A549 (cell line): ENCODE measurements around the gene MTHFD2. TPM values are rescaled to one million over a fixed set of nuclear protein-coding genes. Genes with fewer than 3 reads are reported as not detected.

Experiments
- ATAC-seq, 2 experiments: fragments of 200-7000 bp in 1 of 2; fragments of >200 bp in 1 of 2; cut with Nextera tagmentation in 1 of 2; cut with Tn5 transposase in 1 of 2; 3 replicates each; pipeline versions ENCODE4 v1.8.0 to v1.9.1; 2018 to 2020; ENCODE audit warnings: mild to moderate bottlenecking in 1 of 2, moderate library complexity in 1 of 2
- CTCF ChIA-PET: fragments of 300-600 bp; sonication (Branson Sonifier 250); formaldehyde crosslinking; extraction: SDS; loops from one replicate; lab custom pipeline; 2021; ENCODE audit warnings: antibody characterized with exemption, inconsistent platforms; lab: Yijun Ruan, JAX
- POLR2A ChIA-PET: fragments of 350-600 bp; formaldehyde crosslinking; extraction: SDS; loops from one replicate; lab custom pipeline; 2021; ENCODE audit warnings: antibody characterized with exemption, inconsistent platforms; lab: Yijun Ruan, JAX
- DNase-seq, 2 experiments: peaks; one replicate each; pipeline versions ENCODE4 v3.0.0 to v3.0.0-alpha.2; 2011 to 2016; ENCODE audit warnings: low read depth in 1 of 2, low spot score in 1 of 2
- FAIRE-seq: peaks from 2 replicates; lab custom pipeline; 2011; peaks lifted over from hg19 to GRCh38; lab: Jason Lieb, UNC
- H3K27ac ChIP-seq, 2 experiments: fragments of >200 bp; sonication (Bioruptor Twin); formaldehyde crosslinking; 3 replicates each; pipeline ENCODE4 v1.5.1; 2016 to 2017
- H3K4me1 ChIP-seq: fragments of >200 bp; sonication (Bioruptor Twin); formaldehyde crosslinking; 3 replicates; pipeline ENCODE4 v1.6.1; 2016
- H3K4me2 ChIP-seq: fragments of >200 bp; sonication (Bioruptor Twin); formaldehyde crosslinking; 3 replicates; pipeline ENCODE4 v1.6.1; 2016
- H3K4me3 ChIP-seq: fragments of >200 bp; sonication (Bioruptor Twin); formaldehyde crosslinking; 3 replicates; pipeline ENCODE4 v1.5.1; 2016
- H3K9me3 ChIP-seq: fragments of >200 bp; sonication (Bioruptor Twin); formaldehyde crosslinking; 3 replicates; pipeline ENCODE4 v1.6.1; 2016
- CEBPB ChIP-seq, 2 experiments: fragments of >200 bp in 1 of 2; sonication (Bioruptor Twin) in 1 of 2; formaldehyde crosslinking in 1 of 2; IDR thresholded peaks; 2 replicates each; pipeline ENCODE4 v1.6.1; 2012 to 2016
- EHF ChIP-seq: fragments of 250-450 bp; sonication (Bioruptor Pico); IDR thresholded peaks from 2 replicates; pipeline ENCODE4 v1.5.0; 2020; ENCODE audit warnings: mild to moderate bottlenecking
- EHMT2 ChIP-seq: fragments of 200-600 bp; sonication (generic); IDR thresholded peaks from 2 replicates; pipeline ENCODE4 v1.6.1; 2016; ENCODE audit warnings: antibody characterized with exemption, low read depth, mild to moderate bottlenecking, moderate library complexity
- FOSL2 ChIP-seq, 2 experiments: fragments of 450-650 bp in 1 of 2; fragments of >200 bp in 1 of 2; sonication (Bioruptor Twin) in 1 of 2; formaldehyde crosslinking; IDR thresholded peaks; 2 replicates each; pipeline versions ENCODE4 v1.5.0 to v1.6.1; 2016 to 2020; ENCODE audit warnings: mild to moderate bottlenecking in 1 of 2, moderate library complexity in 1 of 2
- HOXB13 ChIP-seq: fragments of 250-450 bp; sonication (Bioruptor Pico); IDR thresholded peaks from 2 replicates; pipeline ENCODE4 v1.5.0; 2020; ENCODE audit warnings: low read depth, mild to moderate bottlenecking, moderate library complexity
- HOXB5 ChIP-seq: fragments of 250-450 bp; sonication (Bioruptor Pico); IDR thresholded peaks from 2 replicates; pipeline ENCODE4 v1.5.0; 2020; ENCODE audit warnings: mild to moderate bottlenecking, moderate library complexity
- JUNB ChIP-seq: fragments of >200 bp; sonication (Bioruptor Twin); formaldehyde crosslinking; IDR thresholded peaks from 2 replicates; pipeline ENCODE4 v1.6.1; 2016
- MAZ ChIP-seq: fragments of 150-350 bp; IDR thresholded peaks from 2 replicates; pipeline ENCODE4 v1.6.1; 2014; ENCODE audit warnings: antibody characterized with exemption, low read depth, low read length, borderline replicate concordance
- POLR2A ChIP-seq: IDR thresholded peaks from 2 replicates; pipeline ENCODE4 v1.6.1; 2012; ENCODE audit warnings: mild to moderate bottlenecking, low read length
- RARB ChIP-seq: fragments of 250-450 bp; sonication (Bioruptor Pico); IDR thresholded peaks from 2 replicates; pipeline ENCODE4 v1.8.0; 2021; ENCODE audit warnings: mild to moderate bottlenecking, moderate library complexity
- RFX5 ChIP-seq: fragments of 450-650 bp; IDR thresholded peaks from 2 replicates; pipeline ENCODE4 v1.7.1; 2014; ENCODE audit warnings: antibody characterized with exemption, mild to moderate bottlenecking, moderate library complexity
- SMC3 ChIP-seq: fragments of >200 bp; sonication (Bioruptor Twin); formaldehyde crosslinking; IDR thresholded peaks from 3 replicates; pipeline ENCODE4 v1.6.1; 2018; ENCODE audit warnings: inconsistent platforms
- TFCP2L1 ChIP-seq: fragments of 250-450 bp; sonication (Bioruptor Pico); IDR thresholded peaks from 2 replicates; pipeline ENCODE4 v1.5.0; 2021; ENCODE audit warnings: mild to moderate bottlenecking
- ZC3H11A ChIP-seq: fragments of 450-650 bp; IDR thresholded peaks from 2 replicates; pipeline ENCODE4 v1.6.1; 2014; ENCODE audit warnings: antibody characterized with exemption, mild to moderate bottlenecking
- WGBS: methylation state at CpG from one replicate; pipeline ENCODE4 v1.1.6; 2017; ENCODE audit errors: missing lambda C conversion rate; 5-methylcytosine and 5-hydroxymethylcytosine counted together
- polyA plus RNA-seq, 4 experiments: library from polyadenylated mRNA; depleted of rRNA in 3 of 4; stranded (reverse); fragments of >200 nt; fragmentation: RNase III in 1 of 4; extraction: RNeasy Plus Mini Kit Qiagen cat#74134 plus additional on column Dnase treatment in 1 of 4; gene quantifications; 2 replicates in 3 of 4; 3 replicates in 1 of 4; pipeline ENCODE4 v1.2.3, GENCODE V29; 2011 to 2017
- TF ChIP-seq, protein P1 (sequence below): fragments of 150-350 bp; IDR thresholded peaks from 2 replicates; pipeline ENCODE4 v1.6.1; 2014; ENCODE audit warnings: low read depth, mild to moderate bottlenecking, low read length
- TF ChIP-seq, protein P2 (sequence below): fragments of 250-450 bp; sonication (Bioruptor Pico); IDR thresholded peaks from 2 replicates; pipeline ENCODE4 v1.5.0; 2020; ENCODE audit warnings: low read depth, mild to moderate bottlenecking, moderate library complexity
- TF ChIP-seq, protein P3 (sequence below): fragments of >200 bp; sonication (Bioruptor Twin); formaldehyde crosslinking; IDR thresholded peaks from 3 replicates; pipeline ENCODE4 v1.5.1; 2016
- TF ChIP-seq, protein P4 (sequence below): fragments of >200 bp; sonication (Bioruptor Twin); formaldehyde crosslinking; IDR thresholded peaks from 3 replicates; pipeline ENCODE4 v1.6.1; 2016
- TF ChIP-seq, protein P5 (sequence below): fragments of >200 bp; sonication (Bioruptor Twin); formaldehyde crosslinking; IDR thresholded peaks from 2 replicates; pipeline ENCODE4 v1.6.1; 2016
- TF ChIP-seq, protein P6 (sequence below): fragments of 250-450 bp; sonication (Bioruptor Pico); IDR thresholded peaks from 2 replicates; pipeline ENCODE4 v1.5.0; 2021; ENCODE audit warnings: mild to moderate bottlenecking, moderate library complexity, borderline replicate concordance

MTHFD2 gene
- polyA plus RNA-seq, 2 of the 4 experiments (the other 2 are of a cell fraction): 149 to 608 TPM

DNA sequence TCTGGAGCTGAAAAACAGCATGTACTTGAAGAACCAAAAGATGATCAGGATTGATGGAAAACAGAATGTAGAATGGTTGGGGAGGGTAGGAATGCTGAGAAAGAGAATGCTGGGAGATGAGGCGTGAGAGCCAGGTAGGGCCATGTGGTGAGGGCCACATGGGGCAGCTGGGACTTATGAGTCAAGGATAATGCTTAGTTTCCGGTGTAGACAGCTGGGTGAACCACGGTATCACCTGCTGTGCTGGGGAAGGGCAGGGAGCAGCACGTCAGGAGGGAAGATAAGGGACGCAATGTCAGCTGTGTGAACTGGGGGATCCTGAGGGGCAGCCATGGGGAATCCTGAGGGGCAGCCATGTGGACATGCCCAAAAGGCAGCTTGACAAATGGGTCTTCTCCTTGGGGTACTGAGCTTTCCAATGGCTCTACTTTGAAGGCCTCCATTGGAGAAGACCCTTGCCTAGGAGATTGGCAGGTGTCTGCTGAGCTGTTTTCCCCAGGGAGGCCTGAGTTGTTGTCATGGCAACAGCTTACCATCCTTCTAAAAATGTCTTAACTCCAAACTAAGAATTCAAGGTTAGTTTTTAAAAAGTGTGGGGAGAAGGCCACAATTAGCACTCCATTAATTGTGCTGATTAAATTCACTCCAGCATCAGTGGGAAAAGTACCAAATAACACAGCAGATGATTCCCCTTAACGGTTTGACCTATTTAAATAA lies 51.1 kb downstream of the MTHFD2 start:
- ATAC-seq (no peak), DNase-seq (no peak), FAIRE-seq (no peak)
- Histone ChIP-seq H3K4me3 (no peak overlapping the region), H3K9me3 (no peaks in the 10 kb centered on the region), H3K27ac (no peak overlapping the region), H3K4me1 (no peaks in the 10 kb centered on the region), H3K4me2 (no peak overlapping the region)
- CTCF ChIA-PET: interaction anchor here (0.7 to 6.0 kb wide), 59 partner anchors 9 to 545 kb away, joined by 3 to 69 read pairs (median 5); partner anchors contain the start of genes MOB1A and MTHFD2
- POLR2A ChIA-PET: interaction anchor here (0.9 to 2.1 kb wide), 3 partner anchors 71 to 209 kb away, joined by 3 to 4 read pairs (median 4); partner anchors contain the start of genes MOB1A and WBP1
- 43% methylated on average over 6 of the region's 6 CpGs for WGBS
- TF ChIP-seq CEBPB (IDR thresholded peaks at IDR 0.05) (no peak), TFCP2L1 (CRISPR knock-in tag) (no peak), RARB (no peak), SMC3 (no peak), RFX5 (no peak), HOXB13 (CRISPR knock-in tag) (no peak), ZC3H11A (no peak), JUNB (no peak), FOSL2 (IDR thresholded peaks at IDR 0.05) (no peak), FOSL2 (CRISPR knock-in tag; IDR thresholded peaks at IDR 0.05) (no peak), MAZ (no peak), EHF (CRISPR knock-in tag) (no peak), POLR2A (no peak), HOXB5 (CRISPR knock-in tag) (no peak), EHMT2 (no peak)
- TF ChIP-seq, protein P1, sequence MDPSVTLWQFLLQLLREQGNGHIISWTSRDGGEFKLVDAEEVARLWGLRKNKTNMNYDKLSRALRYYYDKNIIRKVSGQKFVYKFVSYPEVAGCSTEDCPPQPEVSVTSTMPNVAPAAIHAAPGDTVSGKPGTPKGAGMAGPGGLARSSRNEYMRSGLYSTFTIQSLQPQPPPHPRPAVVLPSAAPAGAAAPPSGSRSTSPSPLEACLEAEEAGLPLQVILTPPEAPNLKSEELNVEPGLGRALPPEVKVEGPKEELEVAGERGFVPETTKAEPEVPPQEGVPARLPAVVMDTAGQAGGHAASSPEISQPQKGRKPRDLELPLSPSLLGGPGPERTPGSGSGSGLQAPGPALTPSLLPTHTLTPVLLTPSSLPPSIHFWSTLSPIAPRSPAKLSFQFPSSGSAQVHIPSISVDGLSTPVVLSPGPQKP: no peak
- TF ChIP-seq, protein P2, sequence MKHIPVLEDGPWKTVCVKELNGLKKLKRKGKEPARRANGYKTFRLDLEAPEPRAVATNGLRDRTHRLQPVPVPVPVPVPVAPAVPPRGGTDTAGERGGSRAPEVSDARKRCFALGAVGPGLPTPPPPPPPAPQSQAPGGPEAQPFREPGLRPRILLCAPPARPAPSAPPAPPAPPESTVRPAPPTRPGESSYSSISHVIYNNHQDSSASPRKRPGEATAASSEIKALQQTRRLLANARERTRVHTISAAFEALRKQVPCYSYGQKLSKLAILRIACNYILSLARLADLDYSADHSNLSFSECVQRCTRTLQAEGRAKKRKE (CRISPR knock-in tag): no peak
- TF ChIP-seq, protein P3, sequence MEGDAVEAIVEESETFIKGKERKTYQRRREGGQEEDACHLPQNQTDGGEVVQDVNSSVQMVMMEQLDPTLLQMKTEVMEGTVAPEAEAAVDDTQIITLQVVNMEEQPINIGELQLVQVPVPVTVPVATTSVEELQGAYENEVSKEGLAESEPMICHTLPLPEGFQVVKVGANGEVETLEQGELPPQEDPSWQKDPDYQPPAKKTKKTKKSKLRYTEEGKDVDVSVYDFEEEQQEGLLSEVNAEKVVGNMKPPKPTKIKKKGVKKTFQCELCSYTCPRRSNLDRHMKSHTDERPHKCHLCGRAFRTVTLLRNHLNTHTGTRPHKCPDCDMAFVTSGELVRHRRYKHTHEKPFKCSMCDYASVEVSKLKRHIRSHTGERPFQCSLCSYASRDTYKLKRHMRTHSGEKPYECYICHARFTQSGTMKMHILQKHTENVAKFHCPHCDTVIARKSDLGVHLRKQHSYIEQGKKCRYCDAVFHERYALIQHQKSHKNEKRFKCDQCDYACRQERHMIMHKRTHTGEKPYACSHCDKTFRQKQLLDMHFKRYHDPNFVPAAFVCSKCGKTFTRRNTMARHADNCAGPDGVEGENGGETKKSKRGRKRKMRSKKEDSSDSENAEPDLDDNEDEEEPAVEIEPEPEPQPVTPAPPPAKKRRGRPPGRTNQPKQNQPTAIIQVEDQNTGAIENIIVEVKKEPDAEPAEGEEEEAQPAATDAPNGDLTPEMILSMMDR: no peak
- TF ChIP-seq, protein P4, sequence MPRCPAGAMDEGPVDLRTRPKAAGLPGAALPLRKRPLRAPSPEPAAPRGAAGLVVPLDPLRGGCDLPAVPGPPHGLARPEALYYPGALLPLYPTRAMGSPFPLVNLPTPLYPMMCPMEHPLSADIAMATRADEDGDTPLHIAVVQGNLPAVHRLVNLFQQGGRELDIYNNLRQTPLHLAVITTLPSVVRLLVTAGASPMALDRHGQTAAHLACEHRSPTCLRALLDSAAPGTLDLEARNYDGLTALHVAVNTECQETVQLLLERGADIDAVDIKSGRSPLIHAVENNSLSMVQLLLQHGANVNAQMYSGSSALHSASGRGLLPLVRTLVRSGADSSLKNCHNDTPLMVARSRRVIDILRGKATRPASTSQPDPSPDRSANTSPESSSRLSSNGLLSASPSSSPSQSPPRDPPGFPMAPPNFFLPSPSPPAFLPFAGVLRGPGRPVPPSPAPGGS: no peak
- TF ChIP-seq, protein P5, sequence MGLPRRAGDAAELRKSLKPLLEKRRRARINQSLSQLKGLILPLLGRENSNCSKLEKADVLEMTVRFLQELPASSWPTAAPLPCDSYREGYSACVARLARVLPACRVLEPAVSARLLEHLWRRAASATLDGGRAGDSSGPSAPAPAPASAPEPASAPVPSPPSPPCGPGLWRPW: no peak
- TF ChIP-seq, protein P6, sequence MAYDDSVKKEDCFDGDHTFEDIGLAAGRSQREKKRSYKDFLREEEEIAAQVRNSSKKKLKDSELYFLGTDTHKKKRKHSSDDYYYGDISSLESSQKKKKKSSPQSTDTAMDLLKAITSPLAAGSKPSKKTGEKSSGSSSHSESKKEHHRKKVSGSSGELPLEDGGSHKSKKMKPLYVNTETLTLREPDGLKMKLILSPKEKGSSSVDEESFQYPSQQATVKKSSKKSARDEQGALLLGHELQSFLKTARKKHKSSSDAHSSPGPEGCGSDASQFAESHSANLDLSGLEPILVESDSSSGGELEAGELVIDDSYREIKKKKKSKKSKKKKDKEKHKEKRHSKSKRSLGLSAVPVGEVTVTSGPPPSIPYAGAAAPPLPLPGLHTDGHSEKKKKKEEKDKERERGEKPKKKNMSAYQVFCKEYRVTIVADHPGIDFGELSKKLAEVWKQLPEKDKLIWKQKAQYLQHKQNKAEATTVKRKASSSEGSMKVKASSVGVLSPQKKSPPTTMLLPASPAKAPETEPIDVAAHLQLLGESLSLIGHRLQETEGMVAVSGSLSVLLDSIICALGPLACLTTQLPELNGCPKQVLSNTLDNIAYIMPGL (CRISPR knock-in tag): no peak
